Neuron (in vitro differentiated cells): ENCODE measurements around the gene ASTL.
"Not testable (repeated sequence)": the region's sequence is repeated elsewhere in the genome, so short reads cannot be mapped to it uniquely, and the experiment has no call there.

Source experiments
- H2AFZ ChIP-seq: one replicate; pipeline ENCODE4 v1.6.1; 2013; ENCODE audit warnings: low read depth, mild to moderate bottlenecking, inconsistent platforms, low read length, moderate library complexity
- H3K27me3 ChIP-seq: one replicate; pipeline ENCODE4 v1.6.1; 2013; ENCODE audit warnings: low read length; ENCODE audit not compliant: insufficient read depth
- H3K36me3 ChIP-seq: one replicate; pipeline ENCODE4 v1.6.1; 2013; ENCODE audit warnings: low read length; ENCODE audit not compliant: insufficient read depth
- H3K4me1 ChIP-seq: one replicate; pipeline ENCODE4 v1.6.1; 2013; ENCODE audit warnings: low read length; ENCODE audit not compliant: insufficient read depth
- H3K4me3 ChIP-seq: 2 replicates; pipeline ENCODE4 v1.5.1; 2013; ENCODE audit warnings: mild to moderate bottlenecking, low read length, moderate library complexity
- H3K9me3 ChIP-seq: one replicate; pipeline ENCODE4 v1.6.1; 2013; ENCODE audit warnings: low read length

The ASTL gene

DNA sequence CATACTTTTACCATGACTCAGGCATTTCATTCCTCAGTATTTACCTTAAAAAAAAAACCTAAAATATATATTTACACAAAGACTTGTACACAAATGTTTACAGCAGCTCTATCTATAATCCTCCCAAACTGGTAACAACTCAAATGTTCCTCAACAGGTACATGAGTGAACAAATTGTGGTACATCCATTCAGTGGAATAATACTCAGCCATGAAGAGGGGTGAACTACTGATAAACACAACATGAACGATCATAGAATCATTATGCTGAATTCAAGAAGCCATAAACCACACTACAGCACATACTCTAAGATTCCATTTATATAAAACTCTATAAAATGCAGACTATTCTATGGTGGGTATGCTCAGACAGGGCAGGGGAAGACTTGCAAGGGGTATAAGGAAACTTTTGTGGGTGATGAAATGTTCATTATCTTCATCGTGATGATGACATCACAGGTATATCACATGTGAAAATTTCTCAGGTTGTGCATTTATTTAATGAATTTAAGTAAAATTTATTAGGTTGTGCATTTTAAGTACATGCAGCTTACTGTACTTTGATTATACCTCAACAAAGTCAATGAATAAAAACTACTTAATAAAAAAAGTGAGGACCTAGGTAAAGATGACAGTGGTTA lies 31.7 kb upstream of the ASTL start:
- no peaks in the 10 kb centered on the region for H3K36me3 ChIP-seq
- H3K9me3 ChIP-seq, result no peaks in the 10 kb centered on the region
- H2AFZ ChIP-seq, result no peak overlapping the region
- H3K4me1 ChIP-seq, result no peaks in the 10 kb centered on the region
- no peaks in the 10 kb centered on the region for H3K27me3 ChIP-seq
- no peak overlapping the region for H3K4me3 ChIP-seq

DNA sequence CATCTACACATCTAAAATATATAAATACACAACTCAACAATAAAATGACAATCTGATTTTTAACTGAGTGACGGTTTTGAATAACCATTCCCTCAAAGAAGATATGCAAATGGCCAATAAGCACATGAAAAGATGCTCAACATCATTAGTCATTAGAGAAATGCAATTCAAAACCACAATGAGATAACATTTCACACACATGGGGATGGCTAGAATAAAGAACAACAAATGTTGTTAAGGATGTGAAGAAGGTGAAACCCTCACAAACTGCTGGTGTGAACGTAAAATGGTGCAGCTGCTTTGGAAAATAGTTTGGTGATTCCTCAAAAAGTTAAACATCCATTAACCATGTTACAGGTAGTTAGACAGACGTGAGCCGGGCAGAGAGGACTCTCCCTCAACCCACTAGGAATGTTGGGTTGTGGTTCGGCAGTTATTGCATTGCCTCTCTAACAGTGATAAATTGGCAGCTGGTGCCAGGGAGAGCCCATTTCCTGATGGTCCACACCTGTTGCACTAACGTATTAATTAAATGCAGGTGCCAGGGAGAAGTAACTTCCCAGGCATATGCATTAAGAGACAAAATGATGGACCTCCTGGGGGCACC lies 29.2 kb upstream of the ASTL start:
- no peaks in the 10 kb centered on the region for H3K4me1 ChIP-seq
- no peaks in the 10 kb centered on the region for H3K27me3 ChIP-seq
- H3K9me3 ChIP-seq, result no peaks in the 10 kb centered on the region
- no peak overlapping the region for H2AFZ ChIP-seq
- H3K36me3 ChIP-seq, result no peaks in the 10 kb centered on the region
- no peak overlapping the region for H3K4me3 ChIP-seq

DNA sequence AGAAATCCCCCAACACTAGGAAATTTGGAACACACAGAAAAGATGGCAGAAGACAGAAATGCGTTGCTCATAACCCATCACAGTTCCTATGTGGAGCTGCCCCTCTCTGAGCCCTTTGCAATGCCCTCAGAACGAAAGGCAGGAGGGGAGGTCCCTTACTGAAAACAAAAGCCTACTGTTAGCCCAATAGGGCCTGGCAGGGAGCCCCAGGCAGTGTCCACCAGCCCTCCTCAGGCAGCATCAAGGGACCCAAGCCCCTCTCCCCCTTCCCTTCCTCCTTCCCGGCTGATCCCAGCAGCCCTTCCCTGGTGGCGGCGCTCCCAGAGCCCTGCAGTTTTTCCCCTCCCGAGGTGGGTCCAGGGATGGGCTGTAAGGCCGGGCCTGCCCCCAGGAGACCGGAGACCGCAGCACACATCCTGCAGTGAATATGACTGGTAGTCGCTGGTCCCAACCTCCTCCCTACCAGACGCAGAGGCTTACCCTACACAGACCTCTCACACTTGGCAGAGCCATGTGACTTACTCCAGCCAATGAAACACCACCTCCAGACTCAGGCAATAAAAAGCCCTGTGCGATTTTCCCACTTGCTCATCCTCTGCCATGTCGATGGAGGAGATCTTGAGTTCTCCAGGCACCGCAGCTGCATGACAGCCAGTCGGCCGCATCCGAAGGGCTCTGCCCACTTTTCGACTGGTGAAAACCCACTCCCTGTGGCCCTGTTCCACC lies 26.3 kb upstream of the ASTL start:
- H2AFZ ChIP-seq, result no peak overlapping the region
- H3K4me1 ChIP-seq, result no peaks in the 10 kb centered on the region
- H3K27me3 ChIP-seq, result no peaks in the 10 kb centered on the region
- H3K36me3 ChIP-seq, result no peaks in the 10 kb centered on the region
- H3K9me3 ChIP-seq, result no peaks in the 10 kb centered on the region
- H3K4me3 ChIP-seq, result no peak overlapping the region

DNA sequence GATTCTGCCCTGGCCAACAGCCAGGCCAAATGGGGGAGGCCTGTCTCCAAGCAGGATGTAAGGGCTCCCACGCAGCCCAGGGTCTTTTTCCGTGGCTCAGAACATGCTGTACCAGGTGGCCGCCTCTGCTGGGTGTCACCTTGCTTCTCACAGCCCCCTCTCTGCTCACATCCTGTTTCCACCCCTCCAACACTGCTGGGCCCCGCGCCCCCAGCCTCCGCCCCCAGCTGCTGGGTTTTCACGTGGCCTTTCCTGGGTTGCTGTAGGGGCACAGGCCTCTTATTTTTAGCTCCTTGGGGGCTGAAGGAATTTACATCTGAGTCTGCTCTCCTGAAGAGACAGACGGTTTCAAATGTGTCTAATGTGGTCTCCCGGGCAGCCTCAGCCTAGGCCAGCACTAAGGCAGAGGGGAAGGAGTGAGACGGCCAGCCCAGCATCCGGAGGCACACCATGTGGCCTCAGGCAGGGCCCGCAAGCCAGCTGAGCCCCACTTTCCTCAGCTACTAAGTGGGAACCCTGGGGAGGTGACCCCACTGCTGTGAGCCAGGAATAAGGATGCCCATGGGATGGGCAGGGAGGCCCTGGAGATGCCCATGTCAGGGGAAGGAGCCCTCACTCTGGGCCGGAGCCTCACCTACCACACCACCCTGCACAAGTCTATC lies 25.6 kb upstream of the ASTL start:
- no peaks in the 10 kb centered on the region for H3K4me1 ChIP-seq
- no peaks in the 10 kb centered on the region for H3K9me3 ChIP-seq
- H2AFZ ChIP-seq, result peak overlapping the region; percentile 41
- H3K36me3 ChIP-seq, result no peaks in the 10 kb centered on the region
- no peaks in the 10 kb centered on the region for H3K27me3 ChIP-seq
- no peak overlapping the region for H3K4me3 ChIP-seq

DNA sequence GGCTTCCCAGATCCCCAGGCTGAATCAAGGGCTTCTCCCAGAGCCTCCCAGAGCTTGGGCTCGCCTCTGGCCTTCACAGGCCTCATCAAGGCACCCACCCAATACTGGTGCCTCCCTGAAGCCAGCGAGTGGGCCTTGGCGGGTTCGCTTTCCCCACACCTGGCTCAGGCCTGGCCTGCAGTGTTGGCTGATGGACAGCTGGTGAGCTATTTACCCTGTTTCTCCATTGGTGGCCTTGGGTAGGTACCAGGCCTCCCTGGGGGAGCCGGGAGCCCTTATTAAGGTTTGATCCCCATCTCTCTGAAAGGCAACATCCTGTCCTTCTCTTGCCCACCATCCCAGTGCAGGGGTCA lies 25.1 kb upstream of the ASTL start:
- Histone ChIP-seq H3K4me1 (no peaks in the 10 kb centered on the region), H3K36me3 (no peaks in the 10 kb centered on the region), H2AFZ (peak overlapping the region; percentile 41), H3K4me3 (no peak overlapping the region), H3K27me3 (no peaks in the 10 kb centered on the region), H3K9me3 (no peaks in the 10 kb centered on the region)

DNA sequence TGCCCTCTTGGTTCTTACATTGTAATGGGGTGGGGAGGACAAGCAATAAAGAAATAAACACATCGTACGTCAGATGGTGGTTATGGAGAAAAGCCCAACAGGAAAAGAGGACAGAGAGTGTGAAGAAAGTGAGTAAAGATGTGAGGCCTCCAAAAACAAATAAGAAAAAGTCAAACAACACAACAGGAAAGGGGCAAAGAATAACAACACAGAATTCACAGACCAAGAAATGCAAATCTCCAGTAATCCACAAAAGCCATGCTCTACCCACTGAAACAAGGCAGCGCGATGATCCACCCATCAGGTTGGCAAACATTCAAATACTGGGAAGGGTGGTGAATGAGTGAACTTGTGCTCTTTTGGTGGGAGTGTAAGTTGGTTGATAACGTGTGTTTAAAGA lies 23.6 kb upstream of the ASTL start:
- Histone ChIP-seq H3K36me3 (no peaks in the 10 kb centered on the region), H3K4me3 (no peak overlapping the region), H3K4me1 (no peaks in the 10 kb centered on the region), H3K27me3 (no peaks in the 10 kb centered on the region), H2AFZ (no peak overlapping the region), H3K9me3 (no peaks in the 10 kb centered on the region)

DNA sequence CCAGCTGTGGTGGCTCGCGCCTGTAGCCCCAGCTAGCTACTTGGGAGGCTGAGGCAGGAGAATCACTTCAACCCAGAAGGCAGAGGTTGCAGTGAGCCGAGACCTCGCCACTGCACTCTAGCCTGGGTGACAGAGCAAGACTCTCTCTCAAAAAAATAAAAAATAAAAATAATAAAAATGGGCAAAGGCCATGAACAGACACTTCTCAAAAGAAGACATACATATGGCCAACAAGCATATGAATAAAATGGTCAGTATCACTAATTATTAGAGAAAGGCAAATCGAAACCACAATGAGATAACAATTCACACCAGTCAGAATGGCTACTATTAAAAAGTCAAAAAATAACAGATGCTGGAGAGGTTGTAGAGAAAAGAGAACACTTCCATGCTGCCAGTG lies 22.1 kb upstream of the ASTL start:
- not testable (repeated sequence) for H3K27me3 ChIP-seq, H3K36me3 ChIP-seq, H3K9me3 ChIP-seq, H3K4me3 ChIP-seq, H2AFZ ChIP-seq, H3K4me1 ChIP-seq

DNA sequence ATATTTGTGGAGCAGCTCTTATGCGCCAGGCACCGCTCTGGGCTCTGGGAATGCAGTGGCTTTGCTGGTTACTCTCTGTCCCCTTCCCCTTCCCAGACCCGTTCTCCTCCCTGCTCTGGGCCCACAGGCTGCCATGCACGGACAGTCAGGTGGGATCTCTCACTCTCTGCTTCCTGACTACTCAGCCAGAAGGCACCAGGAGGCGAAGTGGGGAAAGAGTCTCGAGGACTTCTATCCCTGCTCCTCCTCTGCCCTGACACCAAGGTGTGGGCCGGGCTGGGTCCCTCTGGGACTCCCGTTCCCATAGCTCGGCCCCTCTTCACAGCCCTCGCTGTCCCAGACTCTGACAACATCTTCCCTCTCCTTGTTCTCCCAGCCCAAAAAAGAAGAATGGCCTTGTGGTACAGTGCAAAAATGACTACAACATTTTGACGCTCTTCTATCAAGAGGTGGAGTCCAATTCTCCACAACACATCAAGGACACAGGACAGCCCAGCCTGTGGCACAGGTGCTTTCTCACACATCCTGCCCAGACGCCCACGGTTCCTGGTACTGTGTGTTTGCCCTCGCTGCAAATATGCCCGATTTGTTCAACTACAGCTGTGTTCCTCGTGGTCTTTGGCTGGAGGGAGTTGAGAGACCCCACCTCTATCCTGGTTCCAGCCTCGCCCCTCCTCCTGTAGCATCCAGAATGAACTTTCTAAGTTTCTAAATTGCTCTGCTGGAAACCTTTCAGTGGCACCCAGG lies 21.0 kb upstream of the ASTL start:
- Histone ChIP-seq H3K4me1 (no peaks in the 10 kb centered on the region), H3K9me3 (no peaks in the 10 kb centered on the region), H3K36me3 (no peaks in the 10 kb centered on the region), H3K27me3 (no peaks in the 10 kb centered on the region), H2AFZ (no peak overlapping the region), H3K4me3 (no peak overlapping the region)

DNA sequence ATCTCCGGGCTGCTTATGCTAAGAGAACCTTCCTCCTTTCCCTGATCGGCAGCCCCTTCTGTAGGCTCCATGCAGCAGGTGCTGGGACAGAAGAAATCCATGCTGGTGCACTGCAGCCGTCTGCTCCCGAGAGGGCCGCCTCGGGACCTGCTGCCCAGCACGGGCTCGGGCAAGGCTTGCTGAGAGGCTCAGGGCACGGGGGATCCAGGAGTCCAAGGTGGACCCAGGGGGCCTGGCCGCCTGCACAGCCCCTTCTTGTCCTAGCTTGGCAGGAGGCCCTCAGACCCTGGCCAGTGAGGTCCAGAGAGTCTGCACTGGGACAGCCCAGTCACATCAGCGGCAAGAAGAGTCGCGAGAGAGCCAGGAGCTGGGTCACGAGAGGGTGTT lies 20.2 kb upstream of the ASTL start:
- no peaks in the 10 kb centered on the region for H3K36me3 ChIP-seq
- no peak overlapping the region for H3K4me3 ChIP-seq
- no peak overlapping the region for H2AFZ ChIP-seq
- H3K27me3 ChIP-seq, result no peaks in the 10 kb centered on the region
- H3K9me3 ChIP-seq, result no peaks in the 10 kb centered on the region
- H3K4me1 ChIP-seq, result peaks cover 5% of the 10 kb centered on the region

DNA sequence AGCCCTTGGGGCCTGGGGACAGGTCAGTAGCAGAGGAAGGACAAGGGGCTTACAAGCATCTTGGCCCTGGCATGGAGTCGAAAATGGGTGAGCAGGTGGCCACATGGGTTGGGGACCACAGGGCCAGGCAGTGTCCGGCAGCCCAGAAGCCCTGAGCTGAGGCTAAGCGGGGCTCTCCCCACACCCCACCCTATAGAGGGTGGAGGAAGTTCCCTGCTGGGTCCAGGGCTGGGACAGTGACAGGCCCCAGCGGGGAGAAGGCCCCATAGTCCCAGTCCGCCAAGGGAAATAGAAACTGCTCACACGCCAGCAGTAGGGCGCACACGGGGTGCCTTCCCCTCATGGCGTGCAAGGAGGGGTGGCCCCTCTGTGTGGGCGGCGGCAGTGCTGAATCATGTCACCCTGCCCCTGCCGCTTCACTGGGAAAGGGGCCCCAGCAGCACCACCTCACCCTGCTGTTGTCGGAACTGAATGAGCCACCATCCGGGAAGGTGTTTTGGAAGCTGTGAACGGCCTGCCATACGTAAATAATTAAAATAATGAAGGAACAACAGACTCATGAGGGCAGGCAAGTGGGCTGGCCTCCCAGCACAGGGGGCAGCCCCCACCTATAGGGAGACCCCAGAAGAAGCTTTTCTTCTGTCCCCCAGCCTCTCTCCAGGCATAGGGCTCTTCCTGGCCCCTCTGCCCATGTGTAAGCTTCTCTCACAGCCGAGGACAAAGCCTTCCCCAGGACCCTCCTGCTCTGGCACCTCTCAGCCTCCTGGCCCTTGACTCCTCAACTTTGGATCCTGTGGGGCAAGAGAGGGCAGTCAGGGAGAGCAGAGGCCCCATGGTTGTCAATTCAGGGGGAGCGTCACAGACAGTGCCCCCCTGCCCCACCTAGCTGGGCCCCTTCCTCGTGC lies 19.6 kb upstream of the ASTL start:
- Histone ChIP-seq H3K36me3 (no peaks in the 10 kb centered on the region), H3K9me3 (no peaks in the 10 kb centered on the region), H2AFZ (no peak overlapping the region), H3K27me3 (no peaks in the 10 kb centered on the region), H3K4me1 (peaks cover 11% of the 10 kb centered on the region), H3K4me3 (no peak overlapping the region)

DNA sequence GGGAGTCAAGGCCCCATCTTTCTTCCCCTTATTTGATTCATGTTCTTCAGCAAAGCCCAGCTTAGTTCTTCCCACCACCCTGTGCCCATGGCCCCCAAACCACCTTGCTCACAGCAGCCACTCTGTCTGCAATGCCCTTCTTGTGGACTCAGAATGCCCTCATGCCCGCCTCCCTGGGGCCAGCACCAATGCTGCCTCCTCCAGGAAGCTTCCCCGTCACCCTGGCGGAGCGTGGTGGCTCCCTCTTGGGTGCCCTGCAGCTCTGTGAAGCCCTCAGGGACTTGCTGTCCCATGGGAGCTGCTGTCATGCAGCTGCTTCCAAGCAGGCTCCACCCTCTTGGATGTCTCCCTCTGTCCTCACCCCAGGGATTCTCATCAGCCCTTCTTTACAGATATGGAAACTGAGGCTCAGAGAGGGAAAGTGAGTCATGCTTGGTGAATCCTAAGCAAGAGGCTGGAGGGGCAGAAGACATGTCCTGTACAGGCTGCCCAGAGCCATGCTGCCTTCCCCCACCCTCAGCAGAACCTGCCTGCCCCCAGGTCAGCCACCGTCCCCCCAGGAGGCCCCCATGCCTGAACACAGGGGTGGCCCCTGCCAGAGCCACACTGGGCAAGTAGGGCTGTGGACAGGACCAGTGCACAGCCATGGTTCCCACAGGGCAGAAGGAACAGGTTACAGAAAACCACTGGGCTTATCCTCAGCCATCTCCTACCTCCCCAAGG lies 18.8 kb upstream of the ASTL start:
- H2AFZ ChIP-seq, result no peak overlapping the region
- no peaks in the 10 kb centered on the region for H3K36me3 ChIP-seq
- no peak overlapping the region for H3K4me3 ChIP-seq
- peaks cover 19% of the 10 kb centered on the region for H3K4me1 ChIP-seq
- H3K27me3 ChIP-seq, result no peaks in the 10 kb centered on the region
- no peaks in the 10 kb centered on the region for H3K9me3 ChIP-seq
